Hypothalamus (tissue), 51 donors: ENCODE results near the gene PRDM2.

ENCODE experiments used
- DNase-seq, 51 donors: peaks; one replicate each; lab custom pipeline; 2025; lab: John Stamatoyannopoulos, UW

Gene PRDM2

GRCh38 chr1:13808729-13809131 lies 108.7 kb downstream of the PRDM2 start:
- peak in 1 of 51 donors; percentile 11 for DNase-seq

DNA sequence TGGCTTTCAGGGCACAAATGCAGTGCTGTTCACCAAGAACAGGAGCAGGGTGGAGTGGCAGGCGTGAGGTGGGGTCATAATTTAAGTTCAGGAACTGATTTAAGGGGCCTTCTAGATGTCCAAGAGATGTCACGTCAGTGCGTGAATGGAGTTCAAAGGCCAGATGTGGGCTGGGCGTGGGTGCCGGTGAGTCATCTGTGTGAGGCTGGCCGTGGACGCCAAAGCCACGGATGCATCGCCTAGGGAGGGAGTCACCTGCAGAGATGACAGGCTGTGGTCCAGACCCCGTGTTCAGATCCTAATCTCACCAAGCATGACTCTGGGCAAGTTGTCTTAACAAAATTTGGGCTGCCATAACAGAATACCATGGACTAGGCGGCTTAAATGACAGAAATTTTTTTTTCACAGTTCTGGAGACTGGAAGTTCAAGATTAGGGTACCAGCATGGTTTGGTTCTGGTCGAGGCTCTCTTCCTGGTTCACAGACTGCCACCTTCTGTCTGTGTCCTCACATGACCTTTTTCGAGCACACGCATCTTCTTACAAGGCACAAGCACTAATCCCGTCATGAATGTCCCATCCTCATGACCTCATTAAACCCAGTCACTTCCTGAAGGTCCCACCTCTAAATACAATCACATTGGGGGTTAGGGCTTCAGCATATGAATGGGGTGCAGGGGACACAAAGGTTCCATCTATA lies 109.6 kb downstream of the PRDM2 start:
- no peak for DNase-seq

DNA sequence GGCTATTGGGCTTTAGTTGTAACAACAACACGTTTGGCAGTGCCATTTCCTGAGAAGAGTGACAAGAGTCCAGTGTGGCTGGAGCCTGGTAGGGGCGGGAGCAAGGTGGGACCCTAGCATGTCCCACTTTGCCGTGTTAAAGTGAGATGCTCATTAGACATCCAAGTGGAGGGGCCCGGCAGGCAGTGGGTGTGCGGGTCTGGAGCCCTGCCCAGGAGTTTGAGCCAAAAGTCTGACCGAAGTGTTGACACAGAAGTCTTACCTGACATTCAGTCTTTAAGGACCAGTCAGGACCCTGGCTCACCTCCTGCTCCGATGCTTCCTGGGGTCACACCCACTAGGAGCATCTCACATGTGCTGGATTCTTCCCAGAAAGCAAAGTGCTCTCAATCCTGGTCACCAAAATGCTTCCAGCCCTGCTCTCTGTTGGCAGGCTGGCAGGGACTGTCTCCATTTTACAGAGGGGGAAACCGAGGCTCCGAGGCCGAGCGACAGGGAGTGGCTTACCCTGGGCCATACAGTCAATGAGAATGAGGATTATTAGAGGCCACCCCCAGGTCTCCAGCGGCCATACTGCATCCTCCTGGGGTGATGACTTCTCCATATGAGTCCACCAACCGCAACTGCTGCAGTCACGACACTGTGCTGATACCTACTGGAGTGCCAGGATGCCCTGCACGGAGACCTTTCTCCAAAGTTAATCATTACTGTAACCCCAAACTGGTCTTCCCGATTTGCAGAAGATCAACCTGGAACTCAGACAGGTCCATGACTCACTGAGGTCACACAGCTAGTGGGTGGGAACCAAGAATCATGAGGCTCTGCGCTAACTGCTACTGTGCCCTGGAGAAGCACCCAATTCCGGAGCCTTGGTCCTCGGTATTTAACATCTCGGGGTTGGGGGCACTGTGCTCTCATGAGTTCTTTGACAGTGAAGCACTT lies 112.7 kb downstream of the PRDM2 start:
- DNase-seq: no peak

DNA sequence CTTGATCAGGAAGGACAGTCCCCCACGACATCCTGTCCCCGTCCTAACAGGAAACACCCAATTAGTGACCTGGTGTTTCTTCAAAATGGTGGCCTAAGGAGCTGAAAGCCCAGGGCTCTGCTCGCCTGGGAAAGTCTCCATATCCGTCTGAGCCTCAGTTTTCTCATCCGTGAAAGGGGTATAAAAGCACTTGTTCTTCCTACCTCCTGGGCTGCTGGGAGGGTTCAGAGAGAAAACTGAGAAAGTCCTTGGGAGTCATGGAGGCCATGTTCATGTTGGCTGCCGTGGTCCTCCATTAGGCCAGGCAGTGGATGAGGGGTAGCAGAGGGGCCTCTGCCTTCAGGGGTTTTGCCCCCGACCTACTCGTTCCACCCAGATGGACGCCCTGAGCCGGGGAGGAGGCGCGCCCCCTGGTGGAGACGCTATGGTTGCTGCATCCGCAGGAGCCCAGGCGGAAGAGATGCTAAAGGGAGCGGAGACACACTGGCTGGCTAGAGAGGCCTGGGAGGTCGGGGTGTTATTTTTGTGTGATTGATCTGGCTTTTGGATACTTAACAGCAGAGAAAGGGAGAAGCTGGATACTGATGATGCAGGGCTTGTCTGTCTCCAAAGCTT lies 113.5 kb downstream of the PRDM2 start:
- peak in 11 of 51 donors; percentile 3 to 50 (median 16) for DNase-seq

- no peak for DNase-seq
Measured at GRCh38 chr1:13814131-13814530, 114.1 kb downstream of the PRDM2 start.

GRCh38 chr1:13816016-13816760 lies 116.2 kb downstream of the PRDM2 start:
- DNase-seq: no peak

- DNase-seq: no peak
Measured at GRCh38 chr1:13817906-13818305, 117.9 kb downstream of the PRDM2 start.

- no peak for DNase-seq
Measured at GRCh38 chr1:13818926-13819325, 118.9 kb downstream of the PRDM2 start.

DNA sequence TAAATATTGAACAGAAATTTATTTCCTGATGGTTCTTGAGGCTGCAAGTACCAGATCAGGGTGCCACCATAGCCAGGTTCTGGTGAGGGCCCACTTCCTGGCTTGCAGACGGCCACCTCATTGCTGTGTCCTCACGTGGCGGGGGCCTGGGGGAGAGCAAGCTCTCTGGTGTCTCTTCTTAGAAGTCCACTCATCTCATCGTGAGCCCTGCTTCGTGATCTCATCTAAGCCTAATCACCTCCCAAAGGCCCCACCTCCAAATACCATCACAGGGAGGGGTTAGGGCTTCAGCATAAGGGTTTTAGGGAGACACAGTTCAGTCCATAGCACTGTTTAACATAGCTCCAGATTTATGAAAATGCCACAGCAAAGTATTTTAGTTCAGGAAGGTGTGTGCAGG lies 119.7 kb downstream of the PRDM2 start:
- no peak for DNase-seq

DNA sequence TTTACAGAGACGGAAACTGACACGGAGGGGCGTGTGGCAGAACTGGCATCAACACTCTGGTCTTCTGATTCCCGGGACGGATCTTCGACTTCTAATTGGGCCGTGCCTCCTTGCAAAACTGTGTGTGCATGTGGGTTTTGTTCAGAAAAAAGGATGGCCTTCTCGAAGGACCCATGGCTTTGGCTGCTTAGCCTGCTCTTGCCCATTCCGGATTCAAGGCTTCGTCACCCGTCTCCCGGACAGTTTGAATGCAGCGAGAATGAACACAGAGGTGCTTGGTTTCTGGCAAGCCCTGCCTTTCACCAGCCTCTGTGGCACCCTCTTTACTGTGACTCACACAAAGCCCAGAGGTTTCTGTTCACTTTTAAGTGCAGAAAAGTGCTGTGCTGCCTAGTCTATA lies 120.1 kb downstream of the PRDM2 start:
- no peak for DNase-seq

DNA sequence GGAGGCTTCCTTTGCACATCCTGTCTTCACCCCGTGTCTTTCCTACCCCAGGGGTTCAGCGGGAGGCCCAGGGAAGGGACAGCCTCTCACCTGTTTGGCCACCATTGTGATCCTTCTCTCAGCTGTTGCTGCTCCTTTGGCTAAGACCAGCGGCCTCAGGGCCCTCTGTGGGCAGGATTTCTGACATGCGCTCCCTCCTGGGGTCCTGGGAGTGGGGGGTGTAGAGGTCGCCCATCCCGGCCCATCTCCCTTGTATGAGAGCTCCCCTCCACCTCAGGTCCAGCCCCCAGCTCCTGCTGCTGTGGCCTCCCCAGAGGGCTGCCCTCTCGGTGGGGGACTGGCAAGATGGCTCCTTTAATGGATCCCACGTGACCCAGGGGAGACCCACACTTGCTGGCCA lies 120.5 kb downstream of the PRDM2 start:
- DNase-seq: no peak

DNA sequence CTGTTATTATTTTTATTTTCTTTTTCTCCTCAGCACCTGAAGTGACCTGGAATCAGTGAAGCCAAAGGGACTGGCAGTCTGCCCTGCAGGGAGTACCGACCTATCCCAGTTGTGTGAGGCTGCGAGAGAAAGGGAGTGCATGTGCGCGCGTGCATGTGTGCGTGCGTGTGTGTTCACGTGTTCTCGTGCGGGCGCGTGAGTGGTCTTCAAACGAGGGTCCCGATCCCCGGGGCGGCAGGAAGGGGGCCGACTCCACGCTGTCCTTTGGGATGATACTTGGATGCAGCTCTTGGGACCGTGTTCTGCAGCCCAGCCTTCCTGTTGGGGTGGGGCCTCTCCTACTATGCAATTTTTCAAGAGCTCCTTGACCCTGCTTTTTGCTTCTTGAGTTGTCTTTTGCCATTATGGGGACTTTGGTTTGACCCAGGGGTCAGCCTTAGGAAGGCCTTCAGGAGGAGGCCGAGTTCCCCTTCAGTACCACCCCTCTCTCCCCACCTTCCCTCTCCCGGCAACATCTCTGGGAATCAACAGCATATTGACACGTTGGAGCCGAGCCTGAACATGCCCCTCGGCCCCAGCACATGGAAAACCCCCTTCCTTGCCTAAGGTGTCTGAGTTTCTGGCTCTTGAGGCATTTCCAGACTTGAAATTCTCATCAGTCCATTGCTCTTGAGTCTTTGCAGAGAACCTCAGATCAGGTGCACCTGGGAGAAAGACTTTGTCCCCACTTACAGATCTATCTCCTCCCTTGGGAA lies 123.3 kb downstream of the PRDM2 start:
- no peak for DNase-seq

DNA sequence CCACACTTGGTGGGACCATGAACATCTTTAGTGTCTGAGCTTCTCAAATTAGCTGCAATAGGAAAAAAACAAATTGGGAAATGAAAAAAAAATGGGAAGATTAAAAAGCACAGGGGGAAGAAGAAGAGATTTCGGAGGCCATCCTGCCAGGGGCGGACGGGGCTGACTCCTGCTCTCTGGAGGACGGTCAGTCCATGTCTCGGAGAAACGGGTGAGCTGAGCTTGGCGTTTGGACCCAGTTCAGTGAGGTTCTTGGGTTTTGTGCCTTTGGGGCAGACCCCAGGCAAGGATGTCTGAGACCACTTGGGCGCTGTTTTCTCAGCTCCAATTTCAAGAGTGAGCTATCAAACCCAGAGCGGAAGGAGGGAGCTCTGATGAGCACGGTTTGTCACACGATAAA lies 123.9 kb downstream of the PRDM2 start:
- no peak for DNase-seq

DNA sequence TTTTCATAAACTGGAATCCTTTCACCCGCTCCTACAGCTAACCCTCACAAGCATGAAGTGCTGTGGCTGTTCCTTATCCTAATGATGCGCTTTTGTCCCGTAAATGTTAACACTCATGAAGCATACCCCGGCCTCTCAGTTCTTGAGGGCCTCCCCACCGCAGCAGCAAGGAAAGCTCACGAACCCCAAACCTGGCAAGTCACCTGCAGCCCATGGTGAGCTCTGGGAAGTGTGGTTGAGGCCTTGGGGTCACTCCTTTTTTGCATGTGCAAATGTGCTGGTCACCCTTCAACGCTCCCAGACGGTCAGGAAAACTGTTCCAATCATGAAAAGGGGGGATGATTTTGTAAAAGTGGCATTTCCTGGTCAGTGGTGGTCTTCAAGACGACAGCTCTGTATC lies 124.6 kb downstream of the PRDM2 start:
- no peak for DNase-seq

GRCh38 chr1:13825033-13825432 lies 125.0 kb downstream of the PRDM2 start:
- DNase-seq: no peak

GRCh38 chr1:13826009-13826408 lies 126.0 kb downstream of the PRDM2 start:
- no peak for DNase-seq

DNA sequence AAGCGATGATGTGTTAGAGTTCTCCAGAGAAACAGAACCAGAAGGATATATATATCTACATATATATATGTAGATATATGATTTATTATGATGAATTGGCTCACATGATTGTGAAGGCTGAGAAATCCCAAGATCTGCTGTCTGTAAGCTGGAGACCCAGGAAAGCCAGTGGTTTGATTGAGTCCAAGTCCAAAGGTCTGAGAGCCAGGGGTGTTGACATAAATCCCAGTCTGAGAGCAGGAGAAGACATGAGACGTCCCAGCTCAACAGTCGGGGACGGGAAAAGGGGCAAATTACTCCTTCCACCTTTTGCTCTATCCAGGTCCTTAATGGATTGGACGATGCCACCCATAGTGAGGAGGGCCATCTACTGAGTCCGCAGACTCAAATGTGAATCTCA lies 126.6 kb downstream of the PRDM2 start:
- DNase-seq: no peak

GRCh38 chr1:13828454-13829151 lies 128.6 kb downstream of the PRDM2 start:
- DNase-seq: no peak

- DNase-seq: no peak
Measured at GRCh38 chr1:13829152-13829769, 129.3 kb downstream of the PRDM2 start.
